GM12801 (cell line): Measurements from ENCODE around the gene CNIH4.

Experiments
- CTCF ChIP-seq: IDR thresholded peaks from one replicate; pipeline ENCODE4 v1.5.1; 2011; ENCODE audit warnings: control low read depth; ENCODE audit not compliant: insufficient read length; ENCODE audit errors: extremely low read depth

CNIH4 gene

DNA sequence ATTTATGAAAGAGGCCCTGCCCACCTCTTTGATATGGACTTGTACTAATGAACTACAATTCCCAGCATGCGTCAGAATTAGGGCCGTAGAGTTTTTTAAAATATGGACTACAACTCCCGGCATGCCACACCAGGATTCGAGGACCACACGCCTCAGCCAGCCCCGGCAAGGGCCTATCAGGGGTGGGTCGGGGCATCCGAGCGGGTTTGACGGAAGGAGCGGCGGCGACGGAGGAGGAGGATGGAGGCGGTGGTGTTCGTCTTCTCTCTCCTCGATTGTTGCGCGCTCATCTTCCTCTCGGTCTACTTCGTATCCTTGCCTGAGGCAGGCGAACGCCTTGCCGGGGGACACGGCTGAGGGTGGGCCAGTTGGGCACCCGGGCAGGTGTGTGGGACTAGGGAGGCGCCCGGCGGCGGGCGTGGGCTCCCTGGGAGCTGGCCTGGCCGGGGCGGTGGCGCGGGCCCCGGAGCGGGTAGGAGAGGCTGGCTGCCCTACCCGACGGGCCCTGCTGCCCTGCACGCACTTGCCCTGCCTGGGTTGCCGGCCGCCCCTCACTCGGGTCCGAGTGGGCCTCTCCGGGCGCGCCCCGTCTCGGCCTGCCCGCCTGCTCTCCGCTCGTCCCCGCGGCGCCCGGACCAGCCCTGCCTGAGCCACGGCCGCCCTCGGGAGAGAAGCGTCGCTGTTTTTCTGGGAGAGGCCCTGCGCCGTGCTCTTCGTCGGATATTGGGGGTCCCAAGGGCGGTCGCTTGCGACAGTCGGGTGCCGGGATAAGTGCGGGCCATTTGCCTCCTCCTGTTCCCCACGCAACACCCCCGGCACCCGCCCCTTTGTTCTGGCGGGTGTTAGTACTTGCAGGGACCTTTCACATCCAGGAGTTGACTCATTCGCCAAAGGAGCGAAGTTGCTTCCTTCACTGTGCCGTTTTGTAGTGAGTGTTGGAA is at the start of gene CNIH4:
CNIH4 (plus strand) TSS at position 195 of the 941 bp plus-strand sequence; CDS start at position 241, 46 bp downstream.
- TF ChIP-seq CTCF = no peak

GRCh38 chr1:224308064-224308463 is 48.6 kb upstream of the CNIH4 start:
- TF ChIP-seq CTCF = no peak

DNA sequence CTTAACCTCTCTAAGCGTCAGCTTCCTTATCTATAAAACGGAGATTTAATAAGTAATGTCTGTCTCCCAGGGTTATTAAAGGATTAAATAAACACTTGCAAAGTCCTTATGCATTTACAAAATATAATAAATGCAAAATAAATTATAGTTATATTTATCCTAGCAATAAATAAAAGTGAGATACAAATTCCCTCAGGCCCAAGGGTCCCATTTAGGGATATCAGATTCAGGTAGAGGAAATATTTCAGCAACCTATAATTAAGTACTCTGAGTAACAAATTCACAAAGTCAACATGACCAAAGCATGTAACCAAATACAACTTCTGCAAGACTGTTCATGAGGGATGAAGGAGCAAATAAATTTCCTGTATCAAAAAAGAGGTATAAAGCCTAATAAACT is 44.7 kb upstream of the CNIH4 start:
- TF ChIP-seq CTCF = no peak

GRCh38 chr1:224317383-224318045 is 39.2 kb upstream of the CNIH4 start:
- no peak for TF ChIP-seq CTCF

DNA sequence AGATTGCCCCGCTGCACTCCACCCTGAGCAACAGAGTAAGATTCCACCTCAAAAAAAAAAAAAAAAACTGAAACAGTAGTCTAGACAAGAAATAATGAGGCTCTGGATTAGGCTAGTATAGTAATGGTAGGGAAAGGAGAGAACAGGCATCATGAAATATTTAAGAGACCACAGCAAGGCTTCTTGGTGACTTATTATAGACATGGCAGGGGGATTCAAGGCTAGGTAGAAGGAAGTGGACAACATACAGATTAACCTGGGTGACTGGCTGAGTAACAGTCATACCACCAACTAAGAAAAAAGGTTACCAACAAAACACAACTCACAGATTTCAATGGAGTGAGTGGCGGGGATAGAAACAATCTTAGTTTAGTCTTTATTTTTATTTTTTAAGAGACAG is 35.0 kb upstream of the CNIH4 start:
- TF ChIP-seq CTCF = no peak

GRCh38 chr1:224325959-224326358 is 30.7 kb upstream of the CNIH4 start:
- TF ChIP-seq CTCF = no peak

GRCh38 chr1:224328644-224329043 is 28.0 kb upstream of the CNIH4 start:
- no peak for TF ChIP-seq CTCF
